GM12874 (cell line): Measurements from ENCODE around the gene LSM4.

Source experiments
- CTCF ChIP-seq: IDR thresholded peaks from 2 replicates; pipeline ENCODE4 v1.5.1; 2011; ENCODE audit warnings: low read depth, mild to moderate bottlenecking, control low read depth, low read length, moderate library complexity; ENCODE audit not compliant: insufficient read depth

Gene LSM4

GRCh38 chr19:18345296-18345695 lies 22.4 kb upstream of the LSM4 start:
- TF ChIP-seq CTCF = no peak

- no peak for TF ChIP-seq CTCF
Measured at GRCh38 chr19:18344582-18344950, 21.7 kb upstream of the LSM4 start.

- no peak for TF ChIP-seq CTCF
Measured at GRCh38 chr19:18342090-18342632, 19.3 kb upstream of the LSM4 start.

- no peak; the same call in 1 of the 2 replicates for TF ChIP-seq CTCF
Measured at GRCh38 chr19:18340990-18341868, 18.4 kb upstream of the LSM4 start.

- TF ChIP-seq CTCF = no peak
Measured at GRCh38 chr19:18340190-18340989, 17.5 kb upstream of the LSM4 start, which contains the start of gene PGPEP1. Gene PGPEP1 (plus strand): TSS chr19:18340598. CDS start chr19:18340682, 84 bp downstream.

- 0 out of 2 replicates have a peak, but pooled peaks have one; percentile 16 for TF ChIP-seq CTCF
Measured at GRCh38 chr19:18339723-18340122, 16.8 kb upstream of the LSM4 start.

GRCh38 chr19:18338541-18338940 lies 15.7 kb upstream of the LSM4 start:
- TF ChIP-seq CTCF = no peak
